GM12892 (cell line): ENCODE data around the gene CRYL1.

Experiments
- POLR2A ChIP-seq: IDR thresholded peaks from 2 replicates; pipeline ENCODE4 v1.6.1; 2011; ENCODE audit warnings: low read depth, low read length, control low read depth
- POLR2AphosphoS5 ChIP-seq: IDR thresholded peaks from 2 replicates; pipeline ENCODE4 v1.6.1; 2011; ENCODE audit warnings: low read depth, low read length, control low read depth
- TAF1 ChIP-seq: IDR thresholded peaks from 2 replicates; pipeline ENCODE4 v1.6.1; 2011; ENCODE audit warnings: low read depth, mild to moderate bottlenecking, control low read depth, low read length, borderline replicate concordance

- TF ChIP-seq POLR2AphosphoS5 (no peak), POLR2A (no peak), TAF1 (no peak)
Measured at GRCh38 chr13:20408181-20408580, 117.5 kb downstream of the CRYL1 start.
